Measurements from ENCODE around the gene MIEF1. TPM values are rescaled to one million over a fixed set of nuclear protein-coding genes. Genes with fewer than 3 reads are reported as not detected.

MIEF1 gene
- total RNA-seq, 2 experiments from 2014 or later: 48.2 to 51.1 TPM

DNA sequence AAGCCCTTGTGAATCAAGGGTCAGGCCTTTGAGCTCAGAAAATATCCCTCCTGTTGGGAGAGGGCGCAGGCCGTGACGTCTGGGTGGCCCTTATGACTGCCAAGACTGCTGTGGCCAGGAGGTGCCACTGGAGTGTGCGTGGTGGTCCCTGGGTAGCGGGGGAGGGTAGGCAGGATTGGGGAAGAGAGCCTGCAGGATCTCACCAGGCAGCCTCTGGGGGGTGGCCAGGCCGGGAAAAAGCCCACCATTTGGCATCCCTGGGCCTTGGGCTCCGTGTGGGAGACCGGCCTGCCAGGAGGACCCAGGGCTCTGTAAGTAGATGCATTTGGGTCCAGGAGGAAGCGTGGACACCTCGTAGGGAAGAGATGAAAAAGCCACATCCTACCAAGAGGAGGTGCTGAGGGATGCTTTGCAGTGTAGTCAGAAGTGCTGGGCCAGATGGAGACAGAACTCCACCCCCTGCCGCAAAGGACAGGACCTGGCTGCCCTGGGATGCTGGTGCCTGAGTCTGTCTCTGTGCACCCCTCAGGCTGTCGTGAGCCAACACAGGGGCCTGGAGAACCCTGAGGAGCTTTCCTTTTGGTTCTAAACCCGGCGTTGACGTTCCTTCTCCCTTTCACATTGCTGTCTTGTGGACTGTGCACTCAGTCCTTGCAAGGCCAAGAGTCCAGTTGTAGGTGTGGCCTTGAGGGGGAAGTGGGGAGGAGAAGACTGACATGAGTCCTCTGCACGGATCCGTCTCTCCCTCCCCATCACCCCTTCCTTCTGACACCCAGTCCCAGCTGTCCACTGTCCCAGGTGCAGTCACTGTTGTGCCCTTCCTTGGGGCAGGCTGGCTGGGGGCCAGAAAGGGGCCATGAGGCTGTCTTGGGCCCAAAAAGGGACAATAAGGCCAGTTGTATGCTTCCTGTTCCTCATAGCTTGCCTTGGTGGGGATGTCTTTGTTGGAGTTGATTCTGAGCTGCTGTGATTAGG lies 12.7 kb upstream of the MIEF1 start:
- Mint-ChIP-seq H3K4me1 (ENCODE audit: low read depth) (peaks cover 12% of the 10 kb centered on the region), H3K4me3 (peak overlapping the region; percentile 4), H3K27ac (no peak overlapping the region), H3K27me3 (no peaks in the 10 kb centered on the region), H3K9me3 (no peaks in the 10 kb centered on the region), H3K36me3 (ENCODE audit: low read depth) (no peaks in the 10 kb centered on the region)
- intact Hi-C loops (cut with micrococcal nuclease): no loop called here
- POLR2A ChIA-PET: interaction anchor here (0.6 to 3.3 kb wide), 6 partner anchors 13 to 171 kb away, joined by 3 to 21 read pairs (median 7); partner anchors contain the start of genes ATF4, MIEF1 and RPL3
- CTCF ChIA-PET: interaction anchor here (1.0 to 17.7 kb wide), 7 partner anchors 13 to 536 kb away, joined by 3 to 323 read pairs (median 4); partner anchors contain the start of genes MIEF1, RPS19BP1 and TAB1
- ATAC-seq: no peak
- no peak for DNase-seq
- TF ChIP-seq, protein P1, sequence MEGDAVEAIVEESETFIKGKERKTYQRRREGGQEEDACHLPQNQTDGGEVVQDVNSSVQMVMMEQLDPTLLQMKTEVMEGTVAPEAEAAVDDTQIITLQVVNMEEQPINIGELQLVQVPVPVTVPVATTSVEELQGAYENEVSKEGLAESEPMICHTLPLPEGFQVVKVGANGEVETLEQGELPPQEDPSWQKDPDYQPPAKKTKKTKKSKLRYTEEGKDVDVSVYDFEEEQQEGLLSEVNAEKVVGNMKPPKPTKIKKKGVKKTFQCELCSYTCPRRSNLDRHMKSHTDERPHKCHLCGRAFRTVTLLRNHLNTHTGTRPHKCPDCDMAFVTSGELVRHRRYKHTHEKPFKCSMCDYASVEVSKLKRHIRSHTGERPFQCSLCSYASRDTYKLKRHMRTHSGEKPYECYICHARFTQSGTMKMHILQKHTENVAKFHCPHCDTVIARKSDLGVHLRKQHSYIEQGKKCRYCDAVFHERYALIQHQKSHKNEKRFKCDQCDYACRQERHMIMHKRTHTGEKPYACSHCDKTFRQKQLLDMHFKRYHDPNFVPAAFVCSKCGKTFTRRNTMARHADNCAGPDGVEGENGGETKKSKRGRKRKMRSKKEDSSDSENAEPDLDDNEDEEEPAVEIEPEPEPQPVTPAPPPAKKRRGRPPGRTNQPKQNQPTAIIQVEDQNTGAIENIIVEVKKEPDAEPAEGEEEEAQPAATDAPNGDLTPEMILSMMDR (IDR thresholded peaks at IDR 0.05): no peak

DNA sequence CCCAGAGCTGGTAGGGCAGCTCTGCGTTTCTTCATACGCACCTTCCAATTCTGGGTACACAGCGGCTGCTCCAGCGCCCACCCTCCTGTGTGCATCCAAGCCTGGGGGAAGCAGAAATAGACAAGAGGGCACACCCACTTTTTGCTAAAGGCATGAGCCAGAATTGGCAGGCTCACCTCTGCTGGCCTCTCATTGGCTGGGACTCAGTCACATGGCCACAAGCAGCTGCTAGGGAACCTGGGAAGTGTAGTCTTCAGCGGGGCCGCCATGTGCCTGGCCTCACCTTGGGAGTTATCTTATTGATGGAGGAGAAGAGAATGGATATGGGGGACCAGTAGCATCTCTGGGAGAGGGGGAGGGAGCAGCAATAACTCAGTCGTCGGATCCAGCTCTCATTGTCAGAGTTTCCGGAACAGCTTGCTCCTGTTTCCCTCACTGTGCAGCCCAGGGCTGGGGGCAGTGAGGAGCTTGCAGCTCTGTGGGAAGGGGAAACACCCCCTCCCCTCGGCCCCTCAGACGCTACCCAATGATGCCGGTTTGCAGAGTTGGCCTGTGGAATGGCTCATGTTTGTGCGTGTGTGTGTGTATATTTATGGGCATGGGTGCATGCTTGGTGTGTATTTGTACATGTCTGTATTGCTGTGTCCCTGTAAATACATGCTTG lies 11.8 kb upstream of the MIEF1 start:
- TF ChIP-seq, protein P1 (IDR thresholded peaks at IDR 0.05): no peak
- peaks cover 12% of the 10 kb centered on the region for H3K4me1 Mint-ChIP-seq (ENCODE audit: low read depth)
- ChIA-PET POLR2A (interaction anchor here (0.6 to 3.3 kb wide), 9 partner anchors 12 to 418 kb away, joined by 3 to 21 read pairs (median 3); partner anchors contain the start of genes ATF4, MIEF1 and RPL3), CTCF (interaction anchor here (0.7 to 17.7 kb wide), 11 partner anchors 8 to 535 kb away, joined by 3 to 323 read pairs (median 4); partner anchors contain the start of genes MIEF1, RPS19BP1 and TAB1)
- peak overlapping the region; percentile 4 for H3K4me3 Mint-ChIP-seq
- no peaks in the 10 kb centered on the region for H3K36me3 Mint-ChIP-seq (ENCODE audit: low read depth)
- H3K27ac Mint-ChIP-seq: no peak overlapping the region
- no peaks in the 10 kb centered on the region for H3K9me3 Mint-ChIP-seq
- ATAC-seq: peak; percentile 99
- peak; percentile 92 for DNase-seq
- H3K27me3 Mint-ChIP-seq: no peaks in the 10 kb centered on the region
- intact Hi-C loops (cut with micrococcal nuclease): no loop called here

GRCh38 chr22:39490966-39491680 lies 11.0 kb upstream of the MIEF1 start:
- TF ChIP-seq, protein P1 (IDR thresholded peaks at IDR 0.05): no peak
- no peak for DNase-seq
- POLR2A ChIA-PET: interaction anchor here (0.6 to 3.9 kb wide), 11 partner anchors 11 to 417 kb away, joined by 3 to 28 read pairs (median 4); partner anchors contain the start of genes ATF4, MIEF1 and RPL3
- CTCF ChIA-PET: interaction anchor here (0.8 to 17.7 kb wide), 9 partner anchors 9 to 534 kb away, joined by 3 to 323 read pairs (median 4); partner anchors contain the start of genes MIEF1, RPS19BP1 and TAB1
- H3K4me1 Mint-ChIP-seq (ENCODE audit: low read depth): peaks cover 12% of the 10 kb centered on the region
- no peaks in the 10 kb centered on the region for H3K27me3 Mint-ChIP-seq
- intact Hi-C loops (cut with micrococcal nuclease): no loop called here
- H3K36me3 Mint-ChIP-seq (ENCODE audit: low read depth): no peaks in the 10 kb centered on the region
- no peaks in the 10 kb centered on the region for H3K9me3 Mint-ChIP-seq
- H3K27ac Mint-ChIP-seq: no peak overlapping the region
- H3K4me3 Mint-ChIP-seq: no peak overlapping the region
- no peak for ATAC-seq

GRCh38 chr22:39491696-39492095 lies 10.4 kb upstream of the MIEF1 start:
- TF ChIP-seq, protein P1 (IDR thresholded peaks at IDR 0.05): no peak
- no peak for DNase-seq
- ATAC-seq: no peak
- Mint-ChIP-seq H3K27me3 (no peaks in the 10 kb centered on the region), H3K36me3 (ENCODE audit: low read depth) (no peaks in the 10 kb centered on the region), H3K4me1 (ENCODE audit: low read depth) (peaks cover 14% of the 10 kb centered on the region), H3K4me3 (no peak overlapping the region), H3K27ac (no peak overlapping the region), H3K9me3 (no peaks in the 10 kb centered on the region)
- intact Hi-C loops (cut with micrococcal nuclease): no loop called here
- ChIA-PET CTCF (interaction anchor here (0.9 to 17.7 kb wide), 3 partner anchors 10 to 55 kb away, joined by 4 to 323 read pairs (median 4); partner anchors contain the start of genes MIEF1 and RPS19BP1), POLR2A (interaction anchor here (0.5 to 3.9 kb wide), 6 partner anchors 10 to 429 kb away, joined by 3 to 28 read pairs (median 8); partner anchors contain the start of genes ATF4, MIEF1 and RPL3)

Data from activated CD8-positive, alpha-beta T cell treated with anti-CD3 and anti-CD28 coated beads for 36 hours (primary cell).